Occipital lobe (tissue), 2 donors: Measurements from ENCODE around the gene LIPA. TPM values are rescaled to one million over a fixed set of nuclear protein-coding genes. Genes with fewer than 3 reads are reported as not detected.
"Not testable (repeated sequence)": the region's sequence is repeated elsewhere in the genome, so short reads cannot be mapped to it uniquely, and the experiment has no call there.

Source experiments
- DNase-seq: peaks from one replicate; lab custom pipeline; 2025; lab: John Stamatoyannopoulos, UW
- total RNA-seq: library from RNA; depleted of rRNA; stranded (reverse); fragments of >200 nt; gene quantifications from one replicate; pipeline ENCODE4 v1.2.3, GENCODE V29; 2014

The LIPA gene
- 39.9 TPM for total RNA-seq

DNA sequence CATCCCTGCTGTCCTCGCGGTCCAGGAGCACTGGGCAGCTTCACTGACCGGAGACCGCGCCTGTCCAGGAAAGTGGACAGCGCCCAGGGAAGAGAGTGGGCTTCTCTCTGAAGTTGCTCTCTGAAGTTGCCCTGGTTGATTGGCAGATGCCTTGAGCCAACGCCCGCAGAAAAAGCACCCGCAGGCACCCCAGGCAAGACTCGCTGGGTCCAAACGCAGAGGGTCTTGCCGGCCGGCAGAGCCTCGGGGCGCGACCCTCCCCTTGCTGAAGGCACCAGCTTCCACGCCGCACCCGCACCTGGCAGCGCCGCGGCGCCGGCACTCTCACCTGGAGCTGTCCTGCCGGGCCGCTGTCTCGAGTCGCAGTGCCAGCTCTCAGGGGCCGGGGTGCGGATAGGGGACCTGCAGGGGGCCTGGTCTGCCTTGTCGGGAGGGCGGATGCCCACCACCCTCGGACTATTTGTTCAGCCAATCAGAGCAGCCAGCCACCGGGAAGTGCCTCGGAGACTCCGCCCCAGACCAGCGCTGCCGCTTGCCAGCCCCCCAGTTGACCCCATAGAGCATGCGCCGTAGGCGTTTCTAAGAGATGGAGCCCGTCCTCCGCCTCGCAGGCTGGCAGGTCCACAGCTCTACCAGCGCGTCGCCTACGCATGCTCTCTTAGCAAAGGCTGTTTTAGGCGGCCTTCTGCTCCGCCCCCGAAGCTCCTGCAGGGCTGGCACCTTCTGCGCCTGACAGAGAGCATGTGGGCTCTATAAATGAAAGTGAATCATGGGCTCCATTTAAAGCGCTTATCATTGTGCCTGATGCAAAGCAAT is at the start of gene LIPA:
Gene LIPA, minus strand, starts transcription at position 367 of the 816 bp plus-strand sequence. CDS start 4,127 bp downstream, outside the sequence.
- peak; percentile 98 for DNase-seq

- no peak for DNase-seq
Measured at GRCh38 chr10:89301232-89301631, 49.7 kb upstream of the LIPA start.

DNA sequence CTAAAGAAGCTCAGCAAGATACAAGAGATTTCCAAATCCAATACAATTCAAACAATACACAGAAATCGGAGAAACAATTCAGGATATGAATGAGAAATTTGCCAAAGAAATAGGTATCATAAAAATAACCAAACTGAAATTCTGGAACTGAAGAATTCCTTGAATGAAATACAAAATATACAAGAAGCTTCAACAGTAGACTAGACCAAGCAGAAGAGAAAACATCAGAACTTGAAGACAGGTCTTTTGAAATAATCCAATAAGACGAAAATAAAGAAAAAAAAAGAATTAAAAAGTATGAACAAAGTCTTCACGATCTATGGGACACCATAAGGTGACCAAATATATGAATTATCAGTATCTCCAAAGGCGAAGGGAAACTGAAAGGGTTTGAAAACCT is 47.5 kb upstream of the LIPA start:
- DNase-seq = no peak

DNA sequence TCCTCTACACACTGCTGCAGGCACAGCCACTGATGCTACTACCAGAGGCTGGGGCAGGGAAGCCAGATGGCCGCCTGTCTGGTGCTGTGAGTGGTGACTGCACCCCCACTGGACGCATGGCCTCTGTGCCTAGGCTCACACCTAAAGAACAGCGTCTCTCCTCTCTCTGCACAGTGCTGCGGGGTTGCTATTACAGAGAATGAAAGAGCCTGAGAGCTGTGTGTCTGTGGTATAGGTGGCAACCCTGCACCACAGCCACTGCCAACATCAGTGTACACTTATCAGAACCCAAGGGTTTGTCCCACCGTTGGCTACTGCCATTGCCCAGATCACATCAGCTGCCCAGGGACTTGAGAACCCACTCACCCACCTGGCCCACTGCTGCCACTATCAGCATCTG is 46.2 kb upstream of the LIPA start:
- no peak for DNase-seq

GRCh38 chr10:89297356-89297755 is 45.8 kb upstream of the LIPA start:
- DNase-seq = no peak

GRCh38 chr10:89296220-89296648 is 44.7 kb upstream of the LIPA start:
- DNase-seq = no peak

GRCh38 chr10:89295597-89295996 is 44.0 kb upstream of the LIPA start:
- DNase-seq = no peak

GRCh38 chr10:89294721-89295239 is 43.2 kb upstream of the LIPA start:
- DNase-seq = no peak

- DNase-seq = not testable (repeated sequence)
Measured at GRCh38 chr10:89285303-89285702, 33.7 kb upstream of the LIPA start.

GRCh38 chr10:89284711-89285110 is 33.1 kb upstream of the LIPA start:
- not testable (repeated sequence) for DNase-seq

DNA sequence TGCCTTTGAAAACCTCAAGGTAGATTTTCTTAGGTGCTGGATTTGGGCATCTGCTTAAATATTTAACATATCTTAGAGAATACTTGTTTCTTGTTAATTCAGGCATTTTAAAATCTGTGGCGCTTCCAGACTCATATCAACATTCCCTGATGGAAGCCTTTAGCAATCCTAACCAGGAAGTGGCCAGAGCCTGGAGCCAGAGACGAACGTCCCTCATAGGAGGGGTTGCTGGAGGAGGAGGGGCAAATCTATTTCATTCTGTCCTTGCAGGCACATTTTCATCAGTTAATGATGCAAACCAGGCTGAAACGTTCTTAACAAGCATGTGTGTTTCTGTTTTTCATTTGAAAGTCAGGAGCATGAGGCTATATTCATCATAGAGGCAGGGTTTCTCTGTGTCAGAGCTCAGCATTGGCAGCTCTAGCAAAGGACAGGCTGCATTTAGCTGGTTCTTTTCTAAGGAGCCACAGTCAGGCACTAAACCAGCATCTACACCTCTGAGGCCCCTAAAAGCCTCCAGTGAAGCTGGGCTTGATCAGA is 32.4 kb upstream of the LIPA start:
- peak; percentile 18 for DNase-seq

DNA sequence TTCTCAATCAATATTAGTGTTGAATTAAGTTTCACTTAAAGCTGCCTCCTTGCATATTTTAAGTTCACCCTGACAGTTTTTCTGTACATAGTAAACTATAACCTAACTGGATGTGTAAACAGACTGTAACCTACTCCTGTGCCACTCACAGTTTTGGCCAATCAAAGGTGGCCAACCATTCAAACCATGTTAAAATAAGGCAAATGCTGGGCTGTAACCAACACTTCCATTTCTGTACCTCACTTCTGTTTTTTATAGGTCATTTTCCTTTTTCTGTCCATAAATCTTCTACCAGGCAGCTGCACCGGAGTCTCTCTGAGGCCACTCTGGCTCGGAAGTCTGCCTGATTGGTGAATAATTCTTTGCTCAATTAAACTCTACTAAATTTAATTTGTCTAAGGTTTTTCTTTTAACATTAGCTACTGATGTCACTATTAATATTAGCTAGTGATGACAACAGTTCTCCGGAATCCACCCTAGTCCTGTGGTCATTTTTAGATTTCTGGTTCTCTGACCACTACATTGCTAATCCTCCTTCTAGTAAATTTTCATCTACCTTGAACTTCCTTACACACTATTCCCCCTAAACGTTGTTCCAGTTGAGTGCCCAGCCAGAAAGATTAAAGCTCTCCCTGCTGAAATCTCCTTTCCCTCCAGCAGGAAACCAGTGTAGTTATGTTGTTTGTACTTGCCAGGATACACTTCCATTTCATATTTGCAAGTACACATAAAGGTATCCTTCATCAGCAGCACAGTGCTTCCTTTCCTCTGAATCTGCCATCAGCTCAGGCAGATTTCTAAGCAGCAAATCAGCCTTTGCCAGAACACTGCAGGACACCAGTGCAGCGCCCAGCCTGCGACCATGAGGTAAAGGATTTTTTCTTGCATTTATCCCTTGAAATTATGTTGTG is 31.7 kb upstream of the LIPA start:
- DNase-seq = no peak

DNA sequence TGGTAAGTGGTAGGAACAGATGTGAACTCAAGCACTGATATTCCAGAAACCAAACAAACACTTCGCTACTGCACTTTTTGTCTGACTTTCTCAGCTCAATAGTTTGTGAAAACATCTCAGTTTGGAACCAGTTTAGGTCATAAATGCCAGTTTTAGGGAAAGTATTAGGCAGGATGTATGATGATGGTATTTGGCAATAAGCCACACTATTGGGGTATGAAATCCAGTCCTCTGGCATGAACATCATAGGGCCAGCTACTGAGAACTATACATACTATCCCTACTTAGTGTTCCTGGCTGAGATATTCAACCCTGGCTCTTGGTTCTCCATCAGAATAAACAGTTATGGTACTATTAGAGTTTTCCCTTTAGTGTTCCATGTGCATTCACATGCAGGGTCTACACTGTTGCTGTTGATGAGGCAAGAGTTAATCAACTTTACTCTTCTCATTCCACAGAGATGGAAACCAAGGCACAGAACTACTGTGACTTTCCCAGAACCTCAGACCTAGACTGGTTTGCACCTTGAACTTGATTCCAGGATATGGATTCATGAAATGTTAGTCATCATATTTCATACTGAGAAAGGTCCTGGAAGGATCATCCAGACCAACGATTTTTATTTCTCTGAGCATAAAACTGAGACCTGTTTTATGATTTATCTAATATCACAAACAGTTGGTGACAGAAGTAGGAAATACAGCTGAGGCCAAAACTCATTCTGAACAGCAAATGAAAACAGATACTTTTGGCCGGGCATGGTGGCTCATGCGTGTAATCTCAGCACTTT is 30.2 kb upstream of the LIPA start:
- DNase-seq = no peak

- no peak for DNase-seq
Measured at GRCh38 chr10:89280508-89280907, 28.9 kb upstream of the LIPA start.

DNA sequence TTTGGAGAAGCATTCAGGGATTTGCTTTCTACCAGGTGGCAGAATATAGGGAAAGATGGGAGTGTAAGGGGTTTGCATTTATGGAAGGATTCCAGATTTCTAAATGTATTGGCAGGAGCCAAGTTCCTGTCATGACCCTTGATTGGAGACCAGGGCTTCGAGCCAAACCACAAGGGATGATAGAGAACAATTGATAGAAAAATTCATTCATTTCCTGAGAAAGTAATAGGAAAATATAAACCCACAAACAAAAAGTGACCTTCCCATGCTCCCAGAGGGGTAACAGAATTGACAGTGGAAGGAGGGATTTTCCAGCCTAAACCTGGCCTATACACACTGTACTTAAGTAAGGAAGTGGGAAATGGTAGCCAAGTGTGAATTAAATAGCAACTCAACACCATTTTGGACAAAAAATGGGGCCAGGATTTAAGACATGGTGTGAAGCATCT is 27.9 kb upstream of the LIPA start:
- DNase-seq = no peak

DNA sequence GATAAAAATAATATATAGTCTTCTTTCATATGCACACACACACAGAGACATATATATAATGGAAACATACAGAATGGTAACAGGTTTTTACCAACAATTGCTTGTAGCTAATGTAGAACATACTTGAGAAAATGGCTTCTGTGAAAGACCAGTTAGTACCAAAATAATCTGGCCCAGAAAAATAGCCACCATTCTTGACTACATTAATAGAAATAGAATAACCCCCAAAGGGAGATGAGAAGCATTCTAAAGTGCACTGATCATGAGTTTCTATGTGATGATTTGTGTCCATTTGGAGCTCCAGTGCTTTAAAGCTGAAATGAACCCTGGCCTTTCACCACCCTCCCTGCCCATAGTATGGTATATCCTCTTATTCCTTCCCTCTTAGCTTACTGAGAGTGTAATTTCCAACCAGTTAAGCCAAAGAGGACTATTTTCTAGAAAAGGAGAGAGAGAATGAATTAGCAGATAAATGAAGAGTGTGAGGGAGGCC is 27.4 kb upstream of the LIPA start:
- DNase-seq = no peak

GRCh38 chr10:89278034-89278535 is 26.5 kb upstream of the LIPA start:
- peak; percentile 41 for DNase-seq

DNA sequence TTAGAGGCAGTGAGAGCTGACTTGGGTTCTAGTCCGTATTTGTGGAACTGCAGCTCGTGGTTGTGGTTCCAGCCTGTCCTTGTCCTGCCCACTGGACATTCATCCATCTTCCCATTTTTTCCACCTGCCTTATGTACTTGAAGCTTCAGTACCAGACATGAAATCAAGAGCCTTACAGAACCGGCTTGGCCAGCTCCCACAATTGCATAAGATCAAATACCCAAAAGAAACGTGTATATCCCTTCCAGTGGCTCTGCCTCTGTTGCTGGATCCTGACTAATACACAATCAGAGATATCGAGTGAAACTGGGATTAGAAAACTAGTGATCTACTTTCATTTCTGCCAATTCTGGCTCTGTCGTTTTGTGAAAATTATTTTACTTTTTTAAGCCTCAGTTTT is 23.8 kb upstream of the LIPA start:
- no peak for DNase-seq

GRCh38 chr10:89274928-89275327 is 23.4 kb upstream of the LIPA start:
- no peak for DNase-seq

DNA sequence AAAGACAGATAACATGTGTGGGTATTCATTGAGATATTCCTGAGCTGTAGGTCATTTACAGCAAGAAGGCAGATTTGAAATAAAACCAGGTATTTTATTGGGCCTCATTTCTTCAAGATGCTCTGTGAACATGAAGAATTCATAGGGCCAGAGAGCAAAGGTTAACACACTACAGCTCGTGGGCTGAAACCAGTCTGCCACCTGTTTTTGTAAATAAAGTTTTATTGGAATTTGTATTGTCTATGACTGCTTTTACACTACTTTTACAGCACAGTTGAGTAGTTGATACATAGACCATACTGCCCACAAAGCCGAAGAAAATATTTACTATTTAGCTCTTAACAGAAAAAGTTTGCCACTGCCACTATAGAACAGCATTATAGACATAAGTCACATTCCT is 22.1 kb upstream of the LIPA start:
- no peak for DNase-seq

DNA sequence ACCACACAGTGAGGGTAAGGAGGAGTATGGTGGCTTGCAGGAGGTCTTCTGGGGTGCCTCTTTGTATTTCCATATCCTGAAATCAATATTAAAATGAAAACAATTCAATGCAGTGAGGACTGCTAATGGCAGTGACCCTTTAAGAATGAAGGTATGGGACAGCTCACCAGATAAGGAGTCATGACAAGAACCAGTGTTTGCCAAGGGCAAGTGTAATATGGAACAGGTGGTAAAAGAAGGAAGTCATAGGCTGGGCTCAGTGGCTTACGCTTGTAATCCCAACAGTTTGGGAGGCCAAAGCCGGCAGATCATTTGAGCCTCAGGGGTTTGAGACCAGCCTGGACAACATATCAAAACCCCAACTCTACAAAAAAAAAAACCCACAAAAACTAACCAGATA is 20.0 kb upstream of the LIPA start:
- no peak for DNase-seq
